ENCODE data around the gene SFMBT2.

SFMBT2 gene

DNA sequence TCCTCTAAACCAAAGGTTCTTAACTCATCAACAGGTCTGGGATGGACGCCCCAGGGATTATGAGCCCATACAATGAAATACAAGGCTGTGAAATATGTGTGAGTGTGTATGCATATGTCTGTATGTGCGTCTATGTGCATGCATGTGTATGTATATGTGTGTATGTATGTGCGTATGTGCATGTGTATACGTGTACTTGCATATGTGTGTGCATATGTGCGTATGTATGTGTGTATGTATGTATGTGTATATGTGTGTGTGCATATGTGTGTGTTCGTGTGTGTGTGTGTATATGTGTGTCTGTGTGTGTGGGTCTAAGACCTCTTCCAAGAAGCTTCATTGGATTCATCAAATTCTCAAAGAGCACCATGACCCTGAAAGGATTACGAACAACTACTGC is 112.3 kb downstream of the SFMBT2 start:
- no peak for DNase-seq (ENCODE audit: low read depth)

DNA sequence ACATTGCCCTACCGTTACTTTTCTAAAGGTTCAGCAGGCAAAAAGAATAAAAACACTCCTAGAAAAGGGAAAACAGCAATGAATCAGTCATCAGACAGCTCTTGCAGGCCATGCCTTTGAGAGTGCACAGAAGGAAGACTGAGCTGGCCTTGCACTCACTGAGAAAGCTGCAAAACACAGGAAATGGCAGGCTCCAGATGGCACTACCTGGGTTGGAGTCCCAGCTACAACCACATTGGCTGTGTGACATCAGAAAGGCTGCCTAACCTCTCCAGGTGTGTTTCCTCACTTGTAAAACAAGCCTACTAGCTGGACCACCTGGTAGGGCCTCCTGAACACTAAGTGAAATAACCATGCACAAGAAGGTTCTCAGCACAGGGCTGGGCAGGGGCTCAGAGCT is 113.7 kb downstream of the SFMBT2 start:
- DNase-seq (ENCODE audit: low read depth), result no peak

- DNase-seq (ENCODE audit: low read depth), result no peak
Observed at GRCh38 chr10:7296648-7297047, 114.2 kb downstream of the SFMBT2 start.

DNA sequence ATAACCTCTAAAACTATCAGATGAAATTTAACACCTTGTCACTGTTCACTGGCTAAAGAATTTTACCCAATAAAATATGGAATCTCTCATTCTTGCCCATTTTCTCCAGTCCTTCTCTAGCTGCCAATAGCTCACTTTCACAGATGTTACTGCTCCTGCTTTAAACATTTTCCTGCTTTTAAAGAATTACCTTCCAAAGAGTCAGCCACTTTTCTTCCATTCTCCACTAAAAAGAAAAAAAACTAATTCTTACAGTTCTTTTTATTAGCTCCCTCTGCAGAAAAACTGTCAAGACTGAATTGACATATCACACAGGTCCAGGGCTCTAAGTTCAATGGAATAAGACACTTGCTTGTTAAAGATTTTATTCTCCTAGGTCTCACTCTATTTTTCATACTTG is 114.8 kb downstream of the SFMBT2 start:
- DNase-seq (ENCODE audit: low read depth), result no peak

DNA sequence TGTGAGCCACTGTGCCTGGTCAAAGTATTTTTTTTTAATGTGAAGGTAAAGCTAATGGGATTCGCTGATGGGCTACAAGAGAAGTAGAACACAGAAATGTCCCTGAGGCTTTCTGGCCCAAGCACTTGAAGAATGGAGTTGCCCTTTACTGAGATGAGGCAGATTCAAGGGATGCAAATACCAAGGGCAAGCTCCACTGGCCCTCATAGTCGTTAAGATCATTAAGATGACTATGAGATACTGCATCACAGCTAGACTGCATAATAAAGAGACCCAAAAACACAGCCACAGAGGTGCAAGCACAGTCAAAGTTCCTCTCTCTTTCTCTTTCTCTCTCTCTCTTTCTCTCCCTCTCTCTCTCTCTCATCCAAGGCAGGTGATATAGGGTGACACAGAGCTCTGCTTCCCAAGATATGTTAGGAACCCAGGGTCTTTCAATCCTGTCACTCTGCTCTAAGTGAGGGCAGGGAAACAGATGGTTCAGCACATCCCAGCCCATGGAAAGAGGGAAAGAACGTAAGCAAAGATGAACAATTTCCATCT is 117.4 kb downstream of the SFMBT2 start:
- DNase-seq (ENCODE audit: low read depth), result no peak

DNA sequence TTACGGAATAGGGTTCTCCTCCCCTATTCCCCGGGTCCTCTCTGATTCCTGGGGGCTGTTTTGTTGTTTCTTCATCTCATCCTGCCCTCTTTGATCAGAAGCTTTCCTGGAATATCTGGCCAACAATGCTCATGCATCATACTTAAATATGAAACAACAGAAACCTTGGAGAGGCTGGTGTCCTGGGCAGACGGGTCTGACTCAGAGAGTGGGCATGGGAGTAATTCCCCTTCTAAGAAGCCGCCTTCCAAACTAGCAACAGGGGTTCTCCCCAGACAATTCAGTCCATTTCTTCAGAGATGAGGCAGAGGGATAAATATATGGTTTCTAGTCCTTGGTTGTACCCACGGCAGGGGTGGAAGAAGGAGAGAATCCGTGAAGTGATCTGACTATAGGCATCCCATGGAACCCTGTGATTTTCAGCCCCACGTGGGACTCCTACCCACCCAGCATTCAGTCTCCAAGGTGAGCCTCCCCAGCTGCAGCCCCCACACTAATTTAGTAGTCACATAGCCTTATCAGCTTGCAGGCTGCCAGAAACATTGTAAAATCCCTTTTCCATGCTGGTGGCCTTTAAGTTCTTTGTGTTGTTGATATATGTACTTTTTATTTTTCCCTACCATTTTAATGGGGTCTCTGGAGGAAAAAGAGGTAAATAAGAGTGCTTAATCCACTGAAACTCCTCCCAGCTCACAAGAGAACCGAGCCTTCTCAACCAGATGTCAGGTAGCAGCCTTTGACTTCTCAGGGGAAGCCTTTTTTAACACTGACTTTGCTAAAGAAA is 119.2 kb downstream of the SFMBT2 start:
- no peak for DNase-seq (ENCODE audit: low read depth)

DNA sequence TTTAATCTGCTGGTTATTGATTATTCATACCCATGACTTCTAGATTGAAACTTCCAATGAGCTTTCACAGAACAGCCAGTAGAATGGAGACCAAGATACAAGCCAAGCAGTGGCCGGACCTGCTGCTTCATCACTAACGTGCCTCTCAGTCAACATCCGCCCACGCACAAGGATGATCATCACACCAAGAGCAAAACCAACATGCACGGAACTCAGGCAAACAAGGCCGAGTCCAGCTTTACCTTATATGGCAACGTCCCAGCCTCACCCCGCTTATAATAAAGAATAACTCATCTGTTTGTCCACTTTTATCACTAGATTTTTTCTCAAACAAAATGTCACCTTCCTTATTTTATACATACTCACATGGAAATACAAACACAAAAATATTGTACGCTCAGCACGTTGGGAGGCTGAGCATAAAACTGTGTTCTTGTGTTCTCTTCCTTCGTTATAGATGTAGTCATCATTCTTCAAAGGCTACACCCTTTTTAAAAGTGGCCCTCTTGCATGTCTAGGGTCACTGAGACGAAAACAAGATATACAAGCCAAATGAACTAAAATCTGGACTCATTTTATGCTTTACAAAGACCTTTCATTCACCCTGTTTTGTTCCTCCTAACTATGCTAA is 122.7 kb downstream of the SFMBT2 start:
- DNase-seq (ENCODE audit: low read depth), result no peak

GRCh38 chr10:7287377-7287776 is 123.5 kb downstream of the SFMBT2 start:
- no peak for DNase-seq (ENCODE audit: low read depth)

DNA sequence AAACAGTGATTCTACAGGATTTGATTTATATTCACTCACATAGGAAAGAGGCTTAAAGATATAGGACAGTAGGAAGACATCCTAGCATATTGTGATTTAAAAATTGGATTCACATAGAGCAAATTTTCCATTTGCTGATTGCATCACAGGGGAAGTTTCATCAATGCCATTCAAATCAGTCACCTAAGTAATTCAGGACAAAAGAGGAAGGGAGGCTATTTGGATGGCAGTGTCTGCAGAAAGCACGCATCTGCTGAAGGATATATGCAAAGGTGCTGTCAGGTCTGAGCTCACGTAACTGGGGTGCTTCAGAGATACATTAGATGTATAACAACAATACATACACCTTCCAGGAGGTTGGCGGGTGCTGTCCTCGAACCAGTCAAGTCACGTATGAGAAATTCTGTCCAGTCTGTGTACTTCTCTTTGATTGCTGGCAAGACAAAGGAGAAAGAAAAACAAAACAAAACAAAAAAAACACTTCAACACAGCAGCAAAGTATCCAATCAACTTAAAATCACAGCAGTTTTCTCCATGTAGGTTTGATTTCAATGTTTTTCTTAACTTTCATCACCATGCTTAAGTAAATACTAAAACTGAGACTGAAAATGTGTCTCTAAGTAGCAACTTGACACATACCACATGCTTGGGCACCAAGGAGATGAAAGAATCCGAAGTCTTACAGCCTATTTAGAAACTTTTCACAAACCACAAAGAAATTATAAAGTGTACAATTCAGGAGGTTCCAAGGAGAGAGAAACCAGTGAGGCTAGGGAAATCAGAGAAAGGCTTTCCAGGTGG is 125.1 kb downstream of the SFMBT2 start:
- no peak for DNase-seq (ENCODE audit: low read depth)

DNA sequence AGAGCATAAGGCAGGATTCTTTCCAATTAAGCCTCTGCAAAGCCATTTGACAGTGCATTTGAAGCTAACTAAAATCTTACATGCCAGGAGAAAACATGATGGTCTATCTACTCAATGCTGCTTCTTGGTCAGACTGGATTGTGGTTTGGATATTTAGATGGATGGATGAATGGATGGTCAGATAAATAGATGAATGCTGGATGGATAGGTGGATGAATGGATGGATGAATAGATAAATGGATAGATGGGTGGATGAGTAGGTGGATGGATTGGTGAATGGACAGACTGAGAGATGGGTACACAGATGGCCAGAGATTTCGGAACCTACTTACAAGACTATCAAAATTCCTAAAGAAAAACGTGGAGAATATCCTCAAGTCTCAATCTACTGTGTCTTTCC is 127.6 kb downstream of the SFMBT2 start:
- DNase-seq (ENCODE audit: low read depth), result no peak

- no peak for DNase-seq (ENCODE audit: low read depth)
Observed at GRCh38 chr10:7282457-7282856, 128.4 kb downstream of the SFMBT2 start.

DNA sequence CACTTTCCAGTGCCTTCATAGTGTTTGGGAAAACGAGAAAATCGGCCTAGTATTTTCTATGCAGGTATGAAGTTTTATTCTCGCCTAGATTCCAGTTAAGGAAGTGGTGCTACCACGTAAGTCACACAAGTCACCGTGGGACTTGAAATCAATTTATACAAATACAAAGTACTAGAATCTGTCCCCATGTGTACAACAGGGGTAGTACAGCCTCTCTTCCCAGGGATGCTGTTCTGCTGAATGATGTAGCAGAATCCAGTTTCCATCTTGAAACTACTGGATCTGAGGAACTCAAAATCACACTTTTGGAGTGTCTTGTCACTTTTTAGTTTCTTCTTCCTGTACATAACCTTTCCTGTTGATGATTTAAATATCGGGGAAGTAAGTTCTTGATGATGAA is 129.4 kb downstream of the SFMBT2 start:
- no peak for DNase-seq (ENCODE audit: low read depth)

DNA sequence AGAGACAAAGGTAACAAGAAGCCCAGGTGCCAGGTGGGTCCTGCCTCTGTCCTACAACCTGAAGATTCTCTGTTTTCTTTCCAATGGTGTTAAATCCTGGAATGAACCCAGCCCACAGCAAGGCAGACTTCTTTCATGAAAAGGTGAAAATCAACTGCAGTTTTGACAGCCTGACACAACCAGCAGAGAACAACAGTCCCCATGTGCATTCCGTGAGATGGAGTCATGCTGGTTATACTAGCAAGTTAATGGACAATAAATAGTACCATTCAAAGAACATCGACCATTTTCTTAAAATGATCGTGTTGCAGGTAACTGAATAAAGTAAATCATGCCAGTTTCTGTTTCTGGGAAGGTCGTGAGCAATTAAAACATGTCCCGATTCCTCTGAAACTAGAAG is 131.5 kb downstream of the SFMBT2 start:
- DNase-seq (ENCODE audit: low read depth), result no peak

- DNase-seq (ENCODE audit: low read depth), result no peak
Observed at GRCh38 chr10:7277867-7278266, 133.0 kb downstream of the SFMBT2 start.

DNA sequence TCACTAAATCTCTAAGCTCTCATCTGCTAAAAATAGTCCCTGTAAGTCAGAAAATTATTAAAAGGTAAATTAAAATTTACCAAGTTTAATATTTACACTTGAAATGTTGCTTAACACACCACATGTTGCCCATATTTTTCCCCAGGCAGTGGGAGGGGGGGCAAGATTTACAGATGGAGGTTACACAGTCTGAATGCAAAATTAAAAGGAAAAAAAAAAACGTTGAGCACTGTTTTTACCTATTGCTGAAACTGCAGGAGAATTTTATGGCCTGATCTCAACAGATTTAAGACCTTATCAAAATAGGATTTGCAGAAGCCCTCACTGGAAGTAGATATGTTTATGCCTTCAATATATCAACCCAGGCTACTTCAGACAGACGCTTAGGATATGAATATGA is 133.4 kb downstream of the SFMBT2 start:
- DNase-seq (ENCODE audit: low read depth), result no peak

DNA sequence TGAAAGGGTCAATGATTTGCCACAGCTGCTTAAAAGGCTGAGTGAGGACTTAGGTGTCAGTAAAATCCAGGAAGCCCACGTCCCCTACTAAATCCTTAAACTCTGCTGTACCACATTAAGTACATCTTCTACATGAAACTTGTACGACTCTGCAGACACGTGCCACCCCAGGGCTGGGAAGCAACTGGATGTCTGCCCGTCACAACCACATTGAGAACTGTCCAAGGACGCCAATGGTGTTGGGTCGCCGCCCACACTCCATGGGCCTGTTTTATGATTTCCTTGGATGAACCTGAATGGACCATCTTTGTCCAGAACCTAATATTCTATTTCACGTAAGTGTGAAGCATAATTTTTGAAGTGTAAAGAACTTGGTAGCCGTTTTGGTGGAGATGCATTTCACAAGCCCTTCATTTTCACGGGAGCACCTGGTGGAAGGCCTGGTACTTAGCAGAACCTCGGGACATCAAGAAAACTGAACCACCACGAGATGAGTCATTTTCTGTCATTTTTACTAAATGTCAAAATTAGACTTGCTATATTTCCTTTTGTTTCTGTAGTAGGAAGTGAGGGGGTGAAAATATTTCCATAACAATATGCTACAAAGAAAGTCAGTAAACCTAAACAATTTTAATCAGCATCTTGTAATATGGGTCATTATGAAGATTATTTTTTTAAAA is 134.9 kb downstream of the SFMBT2 start:
- no peak for DNase-seq (ENCODE audit: low read depth)

DNA sequence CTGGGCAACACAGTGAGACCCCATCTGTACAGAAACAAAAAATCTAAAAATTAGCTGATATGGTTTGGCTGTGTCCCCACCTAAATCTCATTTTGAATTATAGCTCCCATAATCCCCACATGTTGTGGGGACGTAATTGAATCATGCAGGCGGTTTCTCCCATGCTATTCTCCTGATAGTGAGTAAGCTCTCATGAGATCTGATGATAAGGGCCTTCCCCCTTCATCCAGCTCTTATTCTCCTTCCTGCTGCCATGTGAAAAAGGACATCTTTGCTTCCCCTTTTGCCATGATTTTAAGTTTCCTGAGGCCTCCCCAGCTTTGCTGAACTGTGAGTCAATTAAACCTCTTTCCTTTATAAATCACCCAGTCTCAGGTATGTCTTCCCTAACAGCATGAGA is 136.5 kb downstream of the SFMBT2 start:
- DNase-seq (ENCODE audit: low read depth), result no peak

- no peak for DNase-seq (ENCODE audit: low read depth)
Observed at GRCh38 chr10:7272008-7272407, 138.8 kb downstream of the SFMBT2 start.

DNA sequence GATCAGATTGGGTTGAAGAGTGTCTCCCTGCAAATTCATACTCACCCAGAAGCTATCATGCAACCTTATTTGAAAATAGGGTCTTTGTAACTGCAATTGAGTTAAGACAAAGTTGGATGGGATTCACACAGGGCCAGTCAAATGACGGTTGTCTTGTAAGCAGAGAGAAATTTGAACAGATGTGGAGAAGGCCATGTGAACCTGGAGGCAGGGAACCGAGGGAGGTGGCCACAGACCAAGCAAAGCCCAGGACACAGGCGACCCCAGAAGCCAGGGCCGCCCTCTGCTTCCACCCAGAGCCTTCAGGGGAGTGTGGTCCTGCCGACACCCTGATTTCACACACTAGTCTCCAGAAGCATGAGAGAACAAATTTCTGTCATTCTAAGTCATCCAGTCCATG is 140.8 kb downstream of the SFMBT2 start:
- DNase-seq (ENCODE audit: low read depth), result no peak

DNA sequence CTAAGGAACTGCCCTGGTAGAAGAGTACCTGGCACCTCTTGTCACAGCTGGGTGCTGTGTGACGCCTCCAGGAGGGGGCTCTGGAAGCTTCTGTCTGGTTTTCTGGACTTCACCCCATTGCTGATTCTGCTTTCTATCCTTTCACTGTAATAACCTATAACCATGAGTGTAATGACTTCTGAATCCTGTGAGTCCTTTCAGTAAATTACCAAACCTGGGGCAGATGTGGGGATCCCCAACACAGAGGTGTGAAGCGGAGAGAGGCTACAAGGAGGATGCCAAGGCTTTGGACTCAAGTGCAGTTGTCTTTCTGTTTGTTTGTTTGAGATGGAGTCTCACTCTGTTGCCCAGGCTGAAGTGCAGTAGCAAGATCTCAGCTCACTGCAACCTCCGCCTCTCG is 143.7 kb downstream of the SFMBT2 start:
- DNase-seq (ENCODE audit: low read depth), result no peak

DNA sequence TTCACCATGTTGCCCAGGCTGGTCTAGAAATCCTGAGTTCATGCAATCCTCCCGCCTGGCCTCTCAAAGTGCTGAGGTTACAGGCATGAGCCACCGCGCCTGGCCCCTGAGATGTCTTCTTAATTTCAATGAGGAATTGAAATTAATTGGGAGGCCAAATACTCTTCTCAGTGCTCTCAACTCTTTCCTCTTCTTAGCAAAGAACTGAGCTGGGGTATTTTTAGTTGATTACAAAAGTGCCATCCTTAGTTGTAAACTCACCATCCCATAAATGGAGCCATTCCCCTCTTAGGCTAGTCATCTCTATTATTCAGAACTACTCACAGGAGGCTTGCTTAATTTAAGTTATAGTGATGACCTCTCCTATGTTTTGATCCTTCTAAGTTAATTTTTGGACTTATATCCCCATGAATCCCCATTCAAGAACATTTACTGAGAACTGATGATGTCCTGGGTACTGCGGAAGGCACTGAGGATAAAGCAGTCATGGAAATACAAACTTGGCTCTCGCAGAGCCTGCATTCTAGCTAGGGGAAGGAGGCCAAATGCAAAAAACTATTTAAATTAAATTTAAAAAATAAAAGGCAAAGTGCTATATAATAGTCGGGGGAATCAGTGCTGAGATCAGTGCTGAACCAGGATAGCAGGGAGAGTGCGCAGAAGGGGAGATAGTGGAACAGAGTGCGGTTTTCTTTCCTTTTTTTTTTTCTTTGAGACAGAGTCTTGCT is 145.3 kb downstream of the SFMBT2 start:
- DNase-seq (ENCODE audit: low read depth), result no peak
